Panc1 (cell line): Measurements from ENCODE around the gene SOCS2. TPM values are rescaled to one million over a fixed set of nuclear protein-coding genes. Genes with fewer than 3 reads are reported as not detected.

Experiments used
- ATAC-seq: fragments of 200-7000 bp; cut with Tn5 transposase; 2 replicates; pipeline ENCODE4 v1.9.1; 2020; ENCODE audit warnings: mild to moderate bottlenecking, moderate library complexity
- BruUV-seq: library from RNA; stranded (reverse); fragments of 400-500 nt; replicated peaks from 2 replicates; lab custom pipeline; 2021; lab: Mats Ljungman, UMichigan
- CTCF ChIA-PET: fragments of 300-600 bp; sonication (Branson Sonifier 250); formaldehyde crosslinking; loops from one replicate; lab custom pipeline; 2022; ENCODE audit warnings: antibody characterized with exemption; lab: Charles Lee
- POLR2A ChIA-PET: fragments of 300-600 bp; sonication (Branson Sonifier 250); formaldehyde crosslinking; loops from one replicate; lab custom pipeline; 2022; ENCODE audit warnings: antibody characterized with exemption; lab: Charles Lee
- DNase-seq: peaks from one replicate; pipeline ENCODE4 v3.0.0-alpha.2; 2010; ENCODE audit warnings: low read depth, low spot score
- H3K27ac ChIP-seq: 2 replicates; pipeline ENCODE4 v1.5.1; 2011; ENCODE audit warnings: mild to moderate bottlenecking, low read length, inconsistent platforms
- H3K27me3 ChIP-seq: fragments of 200-500 bp; sonication (Bioruptor generic); 2 replicates; pipeline ENCODE4 v1.6.0; 2014; ENCODE audit warnings: low read length, inconsistent platforms; ENCODE audit not compliant: control insufficient read depth, insufficient read depth
- H3K36me3 ChIP-seq: fragments of 200-500 bp; sonication (Bioruptor generic); 2 replicates; pipeline ENCODE4 v1.5.1; 2014; ENCODE audit warnings: inconsistent platforms, mild to moderate bottlenecking, low read length, moderate library complexity; ENCODE audit not compliant: control insufficient read depth, insufficient read depth
- H3K4me1 ChIP-seq: 2 replicates; pipeline ENCODE4 v1.5.1; 2011; ENCODE audit warnings: inconsistent platforms, mild to moderate bottlenecking, low read length, moderate library complexity; ENCODE audit not compliant: control insufficient read depth, insufficient read depth
- H3K4me3 ChIP-seq, 2 experiments: 2 replicates each; pipeline ENCODE4 v1.5.1; 2011 to 2012; ENCODE audit warnings: low read depth in 2 of 2, low read length in 2 of 2, mild to moderate bottlenecking in 2 of 2, inconsistent platforms in 1 of 2, moderate library complexity in 1 of 2
- H3K9me3 ChIP-seq: fragments of 200-500 bp; sonication (Bioruptor generic); 2 replicates; pipeline ENCODE4 v1.5.1; 2014; ENCODE audit warnings: low read depth, mild to moderate bottlenecking, inconsistent platforms, low read length, moderate library complexity; ENCODE audit not compliant: control insufficient read depth, insufficient read depth
- SIN3A ChIP-seq: IDR thresholded peaks from 2 replicates; pipeline ENCODE4 v1.6.1; 2012; ENCODE audit warnings: low read depth, mild to moderate bottlenecking, low read length, moderate library complexity, borderline replicate concordance; ENCODE audit not compliant: insufficient read depth
- TCF7L2 ChIP-seq: IDR thresholded peaks from 2 replicates; pipeline ENCODE4 v1.6.1; 2011; ENCODE audit warnings: mild to moderate bottlenecking, low read depth, low read length, inconsistent platforms
- in situ Hi-C: cut with HindIII; loops from 2 replicates; pipeline ENCODE4 v1.10.0; 2016; ENCODE audit warnings: low sequenced_read_pairs, low pct_unique_long_range_greater_than_20kb
- intact Hi-C: fragments of 100-400 bp; cut with micrococcal nuclease; formaldehyde crosslinking; loops from one replicate; pipeline ENCODE4 v1.10.0; 2022; ENCODE audit not compliant: unreplicated experiment
- total RNA-seq: library from RNA; stranded (reverse); gene quantifications from one replicate; pipeline ENCODE4 v1.2.1, GENCODE V29; 2021; ENCODE audit not compliant: unreplicated experiment
- TF ChIP-seq, protein P1 (sequence below), 2 experiments: IDR thresholded peaks; 2 replicates each; pipeline ENCODE4 v1.6.1; 2011 to 2012; ENCODE audit warnings: low read depth in 2 of 2, control low read depth in 1 of 2, low read length in 1 of 2, mild to moderate bottlenecking in 1 of 2, moderate library complexity in 1 of 2; ENCODE audit not compliant: insufficient read depth in 1 of 2

Gene SOCS2
- total RNA-seq, 1 experiment from 2014 or later, result 33.8 TPM

GRCh38 chr12:93593843-93594242 lies 21.4 kb downstream of the SOCS2 start:
- CTCF ChIA-PET, result no interaction called here
- peak overlapping the region; percentile 21; the same call in 1 of the 2 replicates for H3K27ac ChIP-seq
- in situ Hi-C loops, result no loop called here

DNA sequence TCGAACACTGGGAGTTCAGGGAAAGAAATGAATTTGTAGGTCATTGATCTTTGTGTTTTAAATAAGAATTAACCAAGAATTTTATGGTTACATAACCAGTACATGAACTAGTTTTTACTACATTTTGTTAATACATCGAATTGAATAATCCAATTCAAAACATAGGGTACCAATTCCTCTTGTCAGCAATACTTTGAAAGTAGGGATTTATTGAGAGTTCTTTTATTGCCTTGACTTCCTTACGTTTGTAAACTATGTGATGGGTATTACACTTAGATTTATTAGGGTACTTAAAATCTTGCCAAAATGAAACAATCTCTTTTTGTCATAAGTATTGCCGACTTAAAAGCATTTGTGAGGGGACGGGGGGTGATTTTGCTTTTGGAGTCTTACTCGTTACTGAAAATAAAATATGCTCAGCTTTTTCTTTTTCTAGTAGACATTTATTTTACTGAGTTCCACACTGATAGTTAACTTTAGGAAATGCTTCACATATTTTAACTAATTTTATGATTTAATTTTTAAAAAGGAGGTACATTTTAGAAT lies 22.4 kb downstream of the SOCS2 start:
- TF ChIP-seq, protein P1, sequence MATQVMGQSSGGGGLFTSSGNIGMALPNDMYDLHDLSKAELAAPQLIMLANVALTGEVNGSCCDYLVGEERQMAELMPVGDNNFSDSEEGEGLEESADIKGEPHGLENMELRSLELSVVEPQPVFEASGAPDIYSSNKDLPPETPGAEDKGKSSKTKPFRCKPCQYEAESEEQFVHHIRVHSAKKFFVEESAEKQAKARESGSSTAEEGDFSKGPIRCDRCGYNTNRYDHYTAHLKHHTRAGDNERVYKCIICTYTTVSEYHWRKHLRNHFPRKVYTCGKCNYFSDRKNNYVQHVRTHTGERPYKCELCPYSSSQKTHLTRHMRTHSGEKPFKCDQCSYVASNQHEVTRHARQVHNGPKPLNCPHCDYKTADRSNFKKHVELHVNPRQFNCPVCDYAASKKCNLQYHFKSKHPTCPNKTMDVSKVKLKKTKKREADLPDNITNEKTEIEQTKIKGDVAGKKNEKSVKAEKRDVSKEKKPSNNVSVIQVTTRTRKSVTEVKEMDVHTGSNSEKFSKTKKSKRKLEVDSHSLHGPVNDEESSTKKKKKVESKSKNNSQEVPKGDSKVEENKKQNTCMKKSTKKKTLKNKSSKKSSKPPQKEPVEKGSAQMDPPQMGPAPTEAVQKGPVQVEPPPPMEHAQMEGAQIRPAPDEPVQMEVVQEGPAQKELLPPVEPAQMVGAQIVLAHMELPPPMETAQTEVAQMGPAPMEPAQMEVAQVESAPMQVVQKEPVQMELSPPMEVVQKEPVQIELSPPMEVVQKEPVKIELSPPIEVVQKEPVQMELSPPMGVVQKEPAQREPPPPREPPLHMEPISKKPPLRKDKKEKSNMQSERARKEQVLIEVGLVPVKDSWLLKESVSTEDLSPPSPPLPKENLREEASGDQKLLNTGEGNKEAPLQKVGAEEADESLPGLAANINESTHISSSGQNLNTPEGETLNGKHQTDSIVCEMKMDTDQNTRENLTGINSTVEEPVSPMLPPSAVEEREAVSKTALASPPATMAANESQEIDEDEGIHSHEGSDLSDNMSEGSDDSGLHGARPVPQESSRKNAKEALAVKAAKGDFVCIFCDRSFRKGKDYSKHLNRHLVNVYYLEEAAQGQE (IDR thresholded peaks at IDR 0.05; ENCODE audit: insufficient read depth in 1 of 2, low read depth in 2 of 2, low read length in 1 of 2), result no peak
- TF ChIP-seq TCF7L2 (no peak), SIN3A (no peak)
- ChIA-PET CTCF (interaction anchor here (0.5 kb wide), 1 partner anchor 91 kb away, joined by 3 read pairs; no protein-coding TSS in a partner anchor), POLR2A (interaction anchor here (0.6 to 0.9 kb wide), 2 partner anchors 14 to 19 kb away, joined by 3 read pairs; no protein-coding TSS in a partner anchor)
- Histone ChIP-seq H3K27me3 (no peaks in the 10 kb centered on the region), H3K27ac (peak overlapping the region; percentile 68; the same call in 1 of the 2 replicates), H3K36me3 (no peaks in the 10 kb centered on the region), H3K9me3 (no peaks in the 10 kb centered on the region), H3K4me3 (no peak overlapping the region), H3K4me1 (peaks cover 16% of the 10 kb centered on the region)
- no peak for DNase-seq
- no TSS peak for BruUV-seq
- intact Hi-C loops, result no loop called here
- in situ Hi-C loops, result no loop called here
- ATAC-seq, result no peak

More at GRCh38 chr12:93593843-93594242, 21.4 kb downstream of the SOCS2 start:
- Histone ChIP-seq H3K4me3 (no peak overlapping the region), H3K36me3 (no peaks in the 10 kb centered on the region), H3K4me1 (peaks cover 20% of the 10 kb centered on the region), H3K9me3 (no peaks in the 10 kb centered on the region), H3K27me3 (no peaks in the 10 kb centered on the region)
- TF ChIP-seq, protein P1 (IDR thresholded peaks at IDR 0.05; ENCODE audit: insufficient read depth in 1 of 2, low read depth in 2 of 2, low read length in 1 of 2), result no peak
- TF ChIP-seq SIN3A, result no peak
- no peak for DNase-seq
- ATAC-seq, result no peak
- BruUV-seq, result no TSS peak
- POLR2A ChIA-PET, result no interaction called here
- intact Hi-C loops, result no loop called here
